GM21381 (cell line): ENCODE measurements around the gene ANO2.

Experiments
- ATAC-seq: cut with Tn5 transposase; IDR thresholded peaks from one replicate; pipeline ENCODE4 v1.9.1; 2021; ENCODE audit warnings: mild to moderate bottlenecking, moderate library complexity; ENCODE audit not compliant: unreplicated experiment

Gene ANO2

DNA sequence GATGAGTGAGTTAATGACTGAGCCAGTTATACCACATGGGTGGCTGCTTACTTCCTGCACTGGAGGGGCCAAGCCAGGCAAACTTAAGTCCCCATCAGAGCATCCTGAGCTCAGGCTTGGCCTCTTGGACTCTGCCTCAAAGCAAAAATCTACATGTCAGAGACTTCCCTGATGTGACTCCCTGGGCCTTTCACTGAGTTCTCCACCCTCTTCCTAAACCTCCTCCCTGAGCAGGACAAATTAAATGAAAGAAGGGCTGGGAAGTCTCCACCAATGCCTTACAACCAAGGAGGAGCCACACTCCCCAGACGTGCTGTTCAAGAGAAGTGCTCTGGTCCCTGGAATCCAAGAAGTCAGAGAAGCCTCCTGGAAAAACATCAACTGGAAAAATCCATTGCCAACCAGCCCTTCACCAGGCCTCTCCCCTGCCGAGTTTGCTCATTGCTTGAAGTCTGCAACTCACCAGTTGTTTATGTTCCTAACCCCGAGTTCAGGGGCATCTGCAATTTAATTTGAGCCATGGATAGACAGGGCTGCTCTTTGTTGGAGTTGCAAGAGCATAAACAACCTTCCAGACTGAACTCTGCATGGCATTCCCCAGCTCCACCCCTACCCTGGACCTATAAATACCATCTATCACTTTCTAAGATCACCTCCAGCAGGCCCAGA, 160.5 kb downstream of the ANO2 start:
- ATAC-seq = no peak

DNA sequence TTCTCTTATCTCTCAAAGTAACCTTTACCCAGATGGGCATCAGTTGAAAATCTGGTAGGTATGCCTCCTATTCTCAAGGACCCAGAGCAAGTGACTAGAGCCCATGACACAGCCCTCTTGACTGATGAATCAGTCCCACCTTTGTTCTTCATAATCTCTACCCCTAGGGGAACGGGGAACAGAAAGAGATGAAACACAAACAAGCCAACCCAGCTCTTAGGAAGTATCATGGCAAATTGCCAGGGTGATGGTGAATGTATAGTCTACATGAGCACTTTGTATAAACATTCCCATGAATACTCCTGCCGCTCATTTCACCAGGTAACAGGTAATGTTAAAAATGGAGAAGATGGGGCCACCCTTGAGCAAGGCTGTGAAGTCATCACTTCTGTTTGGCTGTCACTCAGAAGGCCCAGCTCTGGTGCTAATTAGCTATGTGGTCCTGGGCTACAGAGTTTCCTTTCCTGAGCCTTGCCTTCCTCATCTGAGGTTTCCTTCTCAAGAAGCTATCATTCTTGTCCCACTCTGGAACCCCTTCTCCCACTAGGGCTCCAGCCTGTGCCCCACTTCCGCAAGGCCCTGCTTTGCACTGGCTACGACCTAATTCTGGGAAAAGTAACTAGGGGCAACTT, 161.7 kb downstream of the ANO2 start:
- ATAC-seq = no peak

DNA sequence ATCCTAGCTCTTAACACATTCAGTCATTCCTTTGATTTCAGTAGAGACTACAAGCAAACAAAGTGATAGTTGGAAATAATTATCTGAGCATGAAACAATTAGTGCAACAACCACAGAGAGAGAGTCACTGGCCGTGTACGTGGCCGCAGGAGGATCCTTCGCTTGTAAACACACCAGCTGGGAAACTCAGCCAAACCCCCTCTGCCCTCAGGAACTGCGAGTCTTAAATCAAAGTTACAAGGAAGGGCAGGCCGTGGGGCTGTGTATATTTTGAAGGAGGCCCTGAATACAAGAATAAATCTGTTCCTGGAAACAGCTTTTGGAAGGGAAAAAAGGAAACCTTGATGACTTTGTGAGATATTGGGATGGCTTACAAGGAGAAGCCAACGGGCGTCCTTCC, 164.5 kb downstream of the ANO2 start:
- no peak for ATAC-seq

GRCh38 chr12:5779401-5779800, 165.7 kb downstream of the ANO2 start:
- ATAC-seq = no peak

DNA sequence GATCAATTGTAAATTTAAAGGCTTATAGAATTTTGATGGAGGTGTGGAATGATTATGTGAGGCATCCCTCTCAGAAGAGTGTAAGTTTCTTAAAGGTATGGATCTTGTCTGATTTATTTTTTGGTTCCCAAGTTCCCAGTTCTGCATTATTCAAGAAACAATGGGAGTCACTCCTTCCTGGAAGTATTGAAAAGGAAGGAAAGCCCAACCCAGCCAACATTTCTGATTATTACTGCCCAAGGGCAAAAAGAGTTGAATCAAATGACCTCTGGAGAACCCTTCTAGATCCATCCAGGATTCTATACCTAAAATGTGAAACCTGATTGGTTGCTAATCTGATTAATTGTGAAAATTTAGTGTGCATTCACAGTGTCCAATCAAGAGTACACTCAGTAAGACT, 166.2 kb downstream of the ANO2 start:
- no peak for ATAC-seq

DNA sequence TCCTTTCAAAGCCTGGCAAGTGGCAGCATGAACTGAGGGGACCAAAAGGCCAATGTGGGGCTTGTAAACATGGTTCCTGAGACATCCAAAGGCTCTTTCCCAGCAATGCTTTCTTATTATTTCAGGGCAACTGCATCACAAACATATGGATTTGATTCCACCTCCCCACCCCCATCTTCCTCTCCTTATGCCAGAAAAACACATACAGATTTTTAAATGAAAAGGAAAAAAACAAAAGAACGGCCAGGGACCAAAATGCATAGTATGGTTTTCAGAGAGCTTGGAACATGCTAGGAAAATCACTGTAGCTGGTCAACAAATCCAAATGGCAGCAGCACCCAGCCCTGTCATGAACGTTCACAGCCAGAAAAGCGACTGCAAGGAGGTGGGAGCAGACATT, 167.6 kb downstream of the ANO2 start:
- ATAC-seq = no peak

GRCh38 chr12:5776091-5776490, 169.0 kb downstream of the ANO2 start:
- ATAC-seq = no peak

DNA sequence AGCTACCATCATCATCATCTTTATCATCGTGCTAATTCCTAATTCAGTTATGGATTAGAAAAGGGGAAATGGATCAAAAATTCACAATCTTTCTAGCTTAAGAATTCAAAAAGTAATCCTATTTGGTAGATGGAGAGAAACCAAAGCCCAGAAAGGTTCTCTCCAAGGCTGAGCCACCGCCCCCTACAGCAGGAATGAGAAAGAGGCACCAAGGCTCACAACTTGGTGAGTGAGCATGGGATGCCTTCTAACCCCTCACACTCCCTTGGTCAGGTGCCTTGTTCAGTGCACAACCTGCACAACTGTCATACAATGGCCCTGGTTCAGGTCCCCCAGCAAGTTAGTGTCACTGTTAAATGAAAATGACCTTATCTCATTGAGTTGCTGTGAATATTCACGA, 171.5 kb downstream of the ANO2 start:
- no peak for ATAC-seq

DNA sequence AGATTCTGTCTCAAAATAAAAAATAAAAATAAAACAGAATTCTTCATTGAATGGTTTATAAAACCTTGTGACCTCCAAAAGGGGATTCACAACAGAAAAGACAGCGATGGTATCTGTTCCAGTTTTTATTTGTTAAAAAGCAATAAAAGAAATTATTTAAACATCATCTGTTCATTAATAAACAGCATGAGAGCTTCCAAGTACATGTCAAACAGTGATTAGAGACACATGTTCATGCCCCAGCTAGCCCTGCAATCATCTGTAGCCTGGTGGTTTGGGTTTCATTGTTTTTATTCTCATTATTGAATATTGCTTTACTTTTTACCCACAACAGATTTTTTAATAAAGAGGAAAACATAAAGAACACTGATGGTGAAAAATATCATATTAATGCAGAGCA, 173.3 kb downstream of the ANO2 start:
- no peak for ATAC-seq

DNA sequence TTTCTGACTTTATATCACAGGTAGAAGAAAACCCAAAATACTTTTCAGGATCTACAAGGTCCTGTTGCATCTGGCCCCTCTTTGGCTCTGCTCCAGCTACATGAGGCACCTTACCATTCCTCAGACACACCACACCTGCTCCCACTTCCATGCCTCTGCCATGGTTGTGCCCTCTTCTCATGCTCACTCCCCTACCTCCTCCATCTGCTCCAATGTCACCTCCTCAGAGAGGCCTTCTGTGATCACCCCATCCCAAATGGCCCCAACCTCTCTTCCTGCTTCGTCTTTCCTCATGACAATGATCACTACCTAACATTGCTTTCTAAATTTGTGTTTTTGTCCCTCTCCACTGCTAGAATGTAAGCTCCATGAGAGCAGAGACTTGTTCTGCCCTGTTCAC, 174.3 kb downstream of the ANO2 start:
- ATAC-seq = no peak

DNA sequence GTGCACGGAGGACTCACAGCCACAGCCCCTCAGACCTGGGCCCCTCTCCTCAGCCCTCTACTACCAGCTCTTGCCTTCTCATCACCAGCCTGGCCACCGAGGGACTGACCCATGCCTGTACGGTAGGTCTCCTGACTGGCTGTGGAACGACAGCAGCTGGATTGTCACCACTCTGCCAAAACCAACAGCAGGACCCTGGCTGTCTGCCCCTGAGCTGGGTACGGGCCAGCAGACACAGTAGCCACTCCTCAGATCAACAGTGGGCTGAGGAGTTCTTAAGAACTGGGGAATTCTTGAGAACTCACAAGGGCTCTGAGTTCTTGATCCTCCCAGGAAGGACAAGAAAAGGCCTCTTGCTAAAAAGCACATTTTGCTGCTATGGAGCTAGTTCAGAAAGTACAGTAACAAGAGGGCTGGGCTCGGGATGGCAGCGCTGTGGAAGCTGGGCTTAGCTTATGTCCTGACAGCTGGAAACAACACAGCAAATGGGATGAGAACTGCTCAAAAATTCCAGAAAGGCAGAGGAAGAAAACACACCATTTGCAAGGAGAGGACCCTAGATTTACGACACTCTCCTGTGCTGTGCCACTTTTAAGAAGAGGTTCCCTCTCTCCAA, 176.4 kb downstream of the ANO2 start:
- no peak for ATAC-seq

GRCh38 chr12:5768171-5768570, 176.9 kb downstream of the ANO2 start:
- ATAC-seq = no peak

DNA sequence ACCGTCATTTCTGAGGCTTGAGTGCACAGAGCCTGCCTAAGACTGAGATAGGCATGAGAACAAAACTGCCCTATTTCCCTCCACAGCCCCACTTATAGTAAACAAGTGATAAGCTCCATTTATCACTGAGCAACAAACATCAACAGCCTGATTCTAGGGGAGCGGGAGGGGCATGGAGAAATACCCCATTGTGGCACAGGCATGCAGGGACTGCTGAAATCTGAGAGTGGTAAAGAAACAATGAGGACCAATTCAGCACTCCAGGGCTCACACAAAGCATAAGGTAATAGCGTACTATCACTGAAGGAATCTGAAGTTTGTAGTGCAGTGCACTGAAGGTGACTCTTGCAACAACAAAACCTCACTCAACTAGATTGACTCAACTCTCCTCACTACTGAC, 186.7 kb downstream of the ANO2 start:
- ATAC-seq = no peak

GRCh38 chr12:5756338-5756842, 188.7 kb downstream of the ANO2 start:
- ATAC-seq = no peak

- no peak for ATAC-seq
These were observed 197.0 kb downstream of the ANO2 start for GRCh38 chr12:5748027-5748426.

DNA sequence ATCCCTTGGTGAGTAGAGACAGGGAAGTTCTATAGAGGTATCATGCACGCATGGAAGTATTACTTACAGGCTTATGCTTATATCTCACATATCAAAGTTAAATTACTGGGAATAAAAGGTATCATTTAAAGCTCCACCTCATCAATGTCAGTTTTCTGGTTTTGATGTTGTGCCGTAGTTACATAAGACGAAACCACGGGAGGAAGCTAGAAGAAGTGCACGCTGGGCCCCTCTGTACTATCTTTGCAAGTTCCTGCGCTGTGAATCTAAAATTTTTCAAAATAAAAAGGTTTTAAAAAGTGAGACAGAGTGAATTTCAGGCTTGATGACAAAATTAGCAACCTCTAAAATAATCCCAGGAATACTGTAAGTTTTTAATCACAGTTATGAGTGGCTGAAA, 198.1 kb downstream of the ANO2 start:
- no peak for ATAC-seq

GRCh38 chr12:5746036-5746908, 198.8 kb downstream of the ANO2 start:
- no peak for ATAC-seq

GRCh38 chr12:5745251-5745888, 199.7 kb downstream of the ANO2 start:
- no peak for ATAC-seq

GRCh38 chr12:5742258-5742657, 202.8 kb downstream of the ANO2 start:
- ATAC-seq = no peak

DNA sequence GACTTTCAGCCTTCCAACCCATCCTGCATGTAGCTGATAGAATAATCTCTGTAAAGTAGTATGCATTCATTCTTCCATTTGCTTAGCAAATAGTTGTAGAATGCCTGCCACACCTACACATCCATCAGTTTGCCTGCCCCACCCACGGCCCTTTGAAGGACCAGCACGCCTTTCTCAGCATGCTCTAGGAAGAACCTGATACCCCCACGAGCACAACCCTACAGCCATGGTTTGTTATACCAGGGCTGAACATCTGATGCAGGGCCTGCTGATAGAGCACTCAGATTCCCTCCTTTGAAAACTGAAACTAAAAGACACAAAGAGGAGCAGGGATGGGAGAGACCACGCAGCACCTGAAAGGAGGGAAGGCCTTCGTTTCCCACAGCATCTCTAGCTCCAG, 205.1 kb downstream of the ANO2 start:
- ATAC-seq = no peak

- no peak for ATAC-seq
These were observed 207.3 kb downstream of the ANO2 start for GRCh38 chr12:5737778-5738177.
